ENCODE data around the gene ZBED4. TPM values are rescaled to one million over a fixed set of nuclear protein-coding genes. Genes with fewer than 3 reads are reported as not detected.

The ZBED4 gene
- total RNA-seq, 1 experiment from 2014 or later = 23.0 TPM

- H2AFZ ChIP-seq (ENCODE audit: low read length) = no peak overlapping the region
- no peak overlapping the region for H2AK5ac ChIP-seq (ENCODE audit: insufficient read length, low read length)
- no peak overlapping the region for H2BK12ac ChIP-seq (ENCODE audit: insufficient read length, low read depth, low read length)
- H3T11ph ChIP-seq (ENCODE audit: low read length) = no peak overlapping the region
- no peaks in the 10 kb centered on the region for H3K23me2 ChIP-seq (ENCODE audit: insufficient read length, low read depth, low read length, poor library complexity, severe bottlenecking)
- H3K4ac ChIP-seq (ENCODE audit: low read depth, low read length) = no peak overlapping the region
- no peaks in the 10 kb centered on the region; the same call in 1 of the 2 replicates for H3K4me1 ChIP-seq (ENCODE audit: insufficient read depth, low read length)
- no peaks in the 10 kb centered on the region for H3K9me3 ChIP-seq (ENCODE audit: control insufficient read depth, low read depth, low read length)
- H3K9ac ChIP-seq (ENCODE audit: extremely low read depth, insufficient read length, low read length) = no peak overlapping the region
- no peak overlapping the region for H3K27ac ChIP-seq (ENCODE audit: insufficient read length, low read depth, low read length)
- H3K14ac ChIP-seq (ENCODE audit: insufficient read depth, low read length) = no peak overlapping the region
- no peak overlapping the region for H2BK120ac ChIP-seq (ENCODE audit: low read depth, low read length, poor library complexity, severe bottlenecking)
- no CpG with 5 or more reads among the region's 2 CpGs for WGBS (ENCODE audit: extremely low coverage, insufficient read length, low lambda C conversion rate)
- H3K79me1 ChIP-seq (ENCODE audit: insufficient read depth, low read depth, low read length, poor library complexity, severe bottlenecking) = peaks cover 4% of the 10 kb centered on the region
- H4K8ac ChIP-seq (replicated peaks; ENCODE audit: insufficient read length, low read depth, low read length) = no peak overlapping the region
- H3K79me2 ChIP-seq (ENCODE audit: insufficient read depth, low read length) = peaks cover 2% of the 10 kb centered on the region; the same call in 1 of the 2 replicates
- H3K27me3 Mint-ChIP-seq (ENCODE audit: low read depth) = no peaks in the 10 kb centered on the region
- peaks cover 5% of the 10 kb centered on the region for H4K20me1 ChIP-seq (ENCODE audit: control insufficient read depth, insufficient read depth, insufficient read length)
- no peak overlapping the region for H4K91ac ChIP-seq (ENCODE audit: insufficient read length, low read depth, low read length)
- H3K4me3 Mint-ChIP-seq = no peak overlapping the region
- no peak for TF ChIP-seq CTCF (conservative IDR thresholded peaks at IDR 0.05)
- no peak overlapping the region for H2BK5ac ChIP-seq (ENCODE audit: insufficient read length, low read length)
- H3K4me1 Mint-ChIP-seq = peaks cover 8 to 9% of the 10 kb centered on the region in 2 experiments
- no peak for DNase-seq
- no peak overlapping the region for H3K27ac Mint-ChIP-seq
- peaks cover 48 to 72% (median 61%) of the 10 kb centered on the region in 3 experiments for H3K36me3 Mint-ChIP-seq (ENCODE audit: insufficient read depth in 1 of 3, low read depth in 3 of 3)
- H3K9me3 Mint-ChIP-seq = peaks cover 16 to 27% of the 10 kb centered on the region in 2 experiments
- no peak overlapping the region for H2BK20ac ChIP-seq (ENCODE audit: low read depth, low read length, poor library complexity, severe bottlenecking)
- H3K56ac ChIP-seq (ENCODE audit: insufficient read length, low read depth, low read length) = no peak overlapping the region
- H4K5ac ChIP-seq (ENCODE audit: insufficient read length, low read depth, low read length) = no peak overlapping the region
- no peak overlapping the region for H2BK15ac ChIP-seq (ENCODE audit: low read depth, low read length)
- no peak overlapping the region for H3K4me2 ChIP-seq (ENCODE audit: insufficient read depth, insufficient read length, low read length)
- no peaks in the 10 kb centered on the region for H3K27me3 ChIP-seq (ENCODE audit: insufficient read depth, low read length)
- H3K23ac ChIP-seq (ENCODE audit: insufficient read length, low read depth, low read length) = no peak overlapping the region
- no peak overlapping the region for H3K18ac ChIP-seq (ENCODE audit: insufficient read length, low read depth, low read length)
Observed at GRCh38 chr22:49881856-49882255, 28.2 kb downstream of the ZBED4 start.

All from H9 (cell line).